ACC112 (cell line): ENCODE results near the gene SASH3.
"Not testable (repeated sequence)": the region's sequence is repeated elsewhere in the genome, so short reads cannot be mapped to it uniquely, and the experiment has no call there.

Experiments used
- H2AFZ ChIP-seq: fragments of 200-600 bp; sonication (generic); one replicate; pipeline ENCODE4 v1.6.0; 2017; ENCODE audit warnings: antibody characterized with exemption, low read length; ENCODE audit not compliant: unreplicated experiment
- H3K27ac ChIP-seq: fragments of 200-600 bp; sonication (generic); 2 replicates; pipeline ENCODE4 v1.5.1; 2014; ENCODE audit warnings: low read depth, mild to moderate bottlenecking, antibody characterized with exemption, low read length, moderate library complexity
- H3K27me3 ChIP-seq: fragments of 200-600 bp; sonication (generic); 2 replicates; pipeline ENCODE4 v1.6.1; 2014; ENCODE audit warnings: mild to moderate bottlenecking, antibody characterized with exemption, low read length, moderate library complexity, mixed read lengths; ENCODE audit not compliant: insufficient read depth
- H3K36me3 ChIP-seq: fragments of 200-600 bp; sonication (generic); 2 replicates; pipeline ENCODE4 v1.6.1; 2016; ENCODE audit warnings: mild to moderate bottlenecking, antibody characterized with exemption, low read length, moderate library complexity, mixed read lengths; ENCODE audit not compliant: insufficient read depth
- H3K4me1 ChIP-seq: fragments of 200-600 bp; sonication (generic); one replicate; pipeline ENCODE4 v1.6.1; 2016; ENCODE audit warnings: low read length, mixed read lengths; ENCODE audit not compliant: insufficient read depth, unreplicated experiment, control insufficient read depth
- H3K4me3 ChIP-seq: fragments of 200-600 bp; sonication (generic); 2 replicates; pipeline ENCODE4 v1.5.1; 2014; ENCODE audit warnings: mild to moderate bottlenecking, low read depth, low read length
- H3K79me2 ChIP-seq: fragments of 200-600 bp; sonication (generic); one replicate; pipeline ENCODE4 v1.6.0; 2016; ENCODE audit warnings: low read length; ENCODE audit not compliant: control insufficient read depth, unreplicated experiment, insufficient read depth

The SASH3 gene

DNA sequence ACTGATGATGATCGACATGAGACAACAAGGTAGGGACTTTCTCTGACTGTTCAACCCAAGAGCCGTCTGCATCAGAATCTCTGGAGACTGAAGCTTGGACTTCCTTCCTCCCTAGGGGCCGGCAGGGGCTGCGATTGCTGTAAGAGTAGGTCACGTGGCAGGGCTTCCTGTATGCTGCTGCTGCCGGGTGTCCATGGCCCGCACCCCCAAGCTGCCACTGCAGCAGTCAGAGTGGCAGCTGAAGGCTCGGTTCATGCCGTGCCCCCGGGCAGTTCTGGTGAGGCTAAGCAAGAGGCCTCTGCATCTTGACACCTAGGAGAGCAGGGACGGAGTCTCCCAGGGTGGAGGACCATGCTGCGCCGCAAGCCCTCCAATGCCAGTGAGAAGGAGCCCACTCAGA lies at the start of gene SASH3:
Gene SASH3 (plus strand): TSS at position 203 of the 400 bp plus-strand sequence. CDS start 149 bp downstream, at position 352.
- no peak within 1 kb of the TSS for H2AFZ ChIP-seq
- no peaks in the 10 kb centered on the region for H3K27me3 ChIP-seq
- no peak within 1 kb of the TSS for H3K4me3 ChIP-seq
- H3K4me1 ChIP-seq, result no peaks in the 10 kb centered on the region
- H3K27ac ChIP-seq, result no peak within 1 kb of the TSS
- H3K36me3 ChIP-seq, result no peaks in the 10 kb centered on the region
- H3K79me2 ChIP-seq, result no peaks in the 10 kb centered on the region

DNA sequence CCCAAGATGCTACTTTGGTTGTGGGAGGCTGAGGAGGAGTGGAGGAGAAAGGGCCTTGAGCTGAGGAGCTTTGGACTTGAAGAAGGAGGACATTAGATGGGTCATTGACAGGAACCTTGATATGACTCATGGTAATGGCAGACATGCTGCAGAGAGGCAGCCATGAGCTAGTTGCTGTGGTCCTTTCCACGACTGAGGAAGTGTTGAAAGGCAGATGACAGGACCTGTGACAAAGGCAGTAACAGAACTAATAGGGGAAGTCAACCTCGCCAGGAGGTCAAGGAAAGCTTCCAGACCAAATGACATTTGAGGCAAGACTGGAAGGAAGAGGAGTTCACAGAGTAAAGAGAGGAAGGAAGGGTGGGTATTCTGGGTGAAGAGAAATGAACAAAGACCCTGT lies 48.5 kb upstream of the SASH3 start:
- Histone ChIP-seq H3K4me3 (no peak overlapping the region), H3K79me2 (no peaks in the 10 kb centered on the region), H3K4me1 (no peaks in the 10 kb centered on the region), H3K27ac (no peak overlapping the region), H3K36me3 (no peaks in the 10 kb centered on the region), H3K27me3 (no peaks in the 10 kb centered on the region), H2AFZ (no peak overlapping the region)

DNA sequence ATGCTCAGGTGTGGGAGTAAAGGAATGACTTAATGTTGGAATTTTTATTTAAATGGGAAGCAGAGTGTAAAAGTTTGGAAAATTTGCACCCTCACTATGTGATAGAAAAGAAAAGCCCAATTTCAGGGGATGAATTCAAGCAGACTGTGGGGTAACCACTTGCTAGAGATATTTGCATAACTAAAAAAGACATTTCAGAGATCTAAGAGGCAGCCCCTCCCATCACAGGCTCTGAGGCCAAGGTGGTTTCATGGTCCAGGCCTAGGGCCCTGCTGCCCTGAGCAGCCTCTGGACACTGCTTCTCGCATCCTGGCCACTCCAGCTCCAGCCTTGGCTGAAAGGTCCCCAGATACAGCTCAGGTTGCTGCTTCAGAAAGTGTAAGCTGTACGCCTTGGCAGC lies 46.9 kb upstream of the SASH3 start:
- Histone ChIP-seq H3K27me3 (no peaks in the 10 kb centered on the region), H2AFZ (no peak overlapping the region), H3K4me3 (no peak overlapping the region), H3K4me1 (peaks cover 3% of the 10 kb centered on the region), H3K27ac (no peak overlapping the region), H3K36me3 (no peaks in the 10 kb centered on the region), H3K79me2 (no peaks in the 10 kb centered on the region)

DNA sequence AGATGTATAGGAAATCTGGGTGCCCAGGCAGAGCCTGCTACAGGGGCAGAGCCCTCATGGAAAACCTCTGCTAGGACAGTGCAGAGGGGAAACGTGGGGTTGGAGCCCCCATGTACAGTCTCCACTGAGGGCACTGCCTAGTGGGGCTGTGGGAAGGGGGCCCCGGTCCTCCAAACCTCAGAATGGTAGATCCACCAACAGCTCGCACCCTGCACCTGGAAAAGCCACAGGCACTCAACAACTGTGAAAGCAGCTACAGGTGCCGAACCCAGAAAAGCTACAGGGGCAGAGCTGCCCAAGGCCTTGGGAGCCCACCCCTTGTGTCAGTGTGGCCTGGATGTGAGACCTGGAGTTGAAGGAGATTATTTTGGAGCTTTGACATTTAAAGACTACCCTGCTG lies 46.4 kb upstream of the SASH3 start:
- Histone ChIP-seq H3K4me1 (peaks cover 7% of the 10 kb centered on the region), H2AFZ (no peak overlapping the region), H3K27ac (no peak overlapping the region), H3K79me2 (no peaks in the 10 kb centered on the region), H3K27me3 (no peaks in the 10 kb centered on the region), H3K36me3 (no peaks in the 10 kb centered on the region), H3K4me3 (no peak overlapping the region)

DNA sequence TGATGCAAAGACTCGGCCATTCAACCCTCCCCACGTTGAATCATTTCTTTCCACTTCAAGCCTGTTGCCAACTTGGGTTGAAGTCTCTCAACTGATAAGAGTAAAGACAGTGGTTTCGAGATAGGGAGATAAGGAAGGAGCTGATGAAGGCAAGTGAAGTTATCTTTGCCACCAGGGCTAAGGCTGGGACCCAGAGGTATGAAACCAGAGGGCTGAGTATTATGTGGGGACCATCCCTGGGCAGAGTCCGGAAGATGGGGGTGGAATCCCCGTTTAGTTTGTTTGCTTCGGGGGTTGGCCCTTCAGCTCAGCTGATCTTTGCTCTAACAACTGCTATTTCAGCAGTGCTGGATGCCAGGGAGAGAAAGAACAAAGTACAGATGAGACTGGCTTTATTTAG lies 43.3 kb upstream of the SASH3 start:
- peaks cover 8% of the 10 kb centered on the region for H3K4me1 ChIP-seq
- H3K27ac ChIP-seq, result no peak overlapping the region
- no peaks in the 10 kb centered on the region for H3K79me2 ChIP-seq
- no peak overlapping the region for H2AFZ ChIP-seq
- no peaks in the 10 kb centered on the region for H3K36me3 ChIP-seq
- no peaks in the 10 kb centered on the region for H3K27me3 ChIP-seq
- H3K4me3 ChIP-seq, result no peak overlapping the region

DNA sequence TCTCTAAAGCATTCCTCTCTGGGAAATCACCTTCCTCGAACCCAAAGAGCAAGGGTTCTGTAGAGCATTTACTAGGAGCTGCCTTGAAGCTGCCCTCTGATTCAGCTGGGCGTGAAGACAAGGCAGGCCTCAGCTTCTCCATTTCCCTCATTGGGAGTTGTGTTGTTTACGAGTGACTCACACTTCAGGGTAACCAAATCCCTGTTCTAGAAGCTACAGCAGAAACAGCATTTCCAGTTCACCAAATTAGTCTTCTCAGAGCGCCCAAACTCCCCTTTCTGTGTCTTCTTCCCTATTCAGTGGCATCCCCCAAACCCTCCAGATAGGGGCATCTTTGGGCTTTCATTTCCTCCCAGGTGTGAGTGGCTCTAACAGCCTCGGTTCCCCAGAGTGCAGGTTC lies 41.8 kb upstream of the SASH3 start:
- Histone ChIP-seq H2AFZ (peak overlapping the region; percentile 50), H3K79me2 (no peaks in the 10 kb centered on the region), H3K4me1 (peaks cover 8% of the 10 kb centered on the region), H3K4me3 (no peak overlapping the region), H3K27me3 (no peaks in the 10 kb centered on the region), H3K27ac (no peak overlapping the region), H3K36me3 (no peaks in the 10 kb centered on the region)

DNA sequence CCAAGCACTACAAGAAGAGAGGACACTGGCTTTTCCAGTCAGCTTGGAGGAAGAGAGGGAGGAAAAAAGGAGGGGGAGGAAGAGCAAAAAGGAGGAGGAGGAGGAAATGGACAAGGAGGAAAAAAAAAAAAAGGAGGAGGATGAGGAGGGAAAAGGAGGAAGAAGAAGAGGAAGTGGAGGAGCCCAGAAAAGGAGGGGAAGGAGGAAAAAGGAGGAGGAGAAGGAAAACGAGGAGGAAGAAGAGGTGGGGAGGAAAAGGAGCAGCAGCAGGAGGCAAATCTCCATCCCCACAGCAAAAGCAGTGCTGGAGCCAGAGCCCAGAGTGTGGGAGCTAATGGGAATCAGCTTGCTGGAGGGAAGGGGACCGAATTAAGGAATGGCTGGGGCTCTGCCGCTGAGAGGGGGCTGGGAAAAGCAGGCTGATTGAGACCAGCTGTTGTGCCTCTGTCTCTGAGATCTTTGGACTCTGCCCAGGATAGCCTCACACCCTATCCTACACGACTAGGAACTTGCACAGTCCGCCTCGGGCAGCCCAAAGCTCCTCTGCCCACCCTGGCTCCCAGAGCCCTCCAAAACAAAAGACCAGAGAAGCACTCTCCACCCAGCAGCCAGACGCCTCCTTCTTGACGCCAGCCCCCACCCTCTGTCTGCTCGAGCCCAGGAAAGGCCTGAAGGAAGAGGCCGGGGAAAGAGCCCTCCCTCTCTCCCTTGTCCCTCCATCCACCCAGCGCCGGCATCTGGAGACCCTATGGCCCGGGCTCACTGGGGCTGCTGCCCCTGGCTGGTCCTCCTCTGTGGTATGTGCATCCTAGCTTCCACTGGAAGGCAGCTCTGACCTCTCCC lies 41.1 kb upstream of the SASH3 start, which contains the start of gene XPNPEP2:
Gene XPNPEP2 (plus strand): TSS at position 514 of the 843 bp plus-strand sequence. CDS start 235 bp downstream, at position 749.
- Histone ChIP-seq H3K27me3 (no peaks in the 10 kb centered on the region), H3K4me3 (no peak within 1 kb of the TSS), H3K79me2 (no peaks in the 10 kb centered on the region), H2AFZ (peak within 1 kb of the TSS; percentile 50), H3K27ac (no peak within 1 kb of the TSS), H3K36me3 (no peaks in the 10 kb centered on the region), H3K4me1 (peaks cover 8% of the 10 kb centered on the region)

DNA sequence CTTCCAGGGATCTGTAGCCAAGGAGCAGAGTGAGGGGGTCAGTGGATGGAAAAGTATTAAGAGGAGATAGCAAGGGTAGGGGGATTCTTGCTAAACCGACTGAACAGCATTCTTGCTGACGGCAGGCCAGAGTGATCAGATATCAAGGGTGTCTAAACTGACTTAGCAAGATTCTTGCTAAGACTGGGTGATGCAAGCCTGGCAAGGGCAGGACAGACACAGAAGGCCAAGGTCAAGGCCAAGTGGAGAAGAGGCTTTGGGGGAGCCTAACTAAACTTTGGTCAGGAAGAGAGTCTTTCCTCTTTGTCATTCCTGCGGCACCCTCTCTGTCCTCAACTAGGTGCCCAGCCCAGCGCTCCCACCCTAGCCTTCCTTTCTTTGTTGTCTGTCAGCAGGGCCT lies 40.2 kb upstream of the SASH3 start:
- Histone ChIP-seq H3K36me3 (no peaks in the 10 kb centered on the region), H3K27ac (no peak overlapping the region), H3K4me3 (no peak overlapping the region), H3K4me1 (peaks cover 8% of the 10 kb centered on the region), H2AFZ (no peak overlapping the region), H3K27me3 (no peaks in the 10 kb centered on the region), H3K79me2 (no peaks in the 10 kb centered on the region)

DNA sequence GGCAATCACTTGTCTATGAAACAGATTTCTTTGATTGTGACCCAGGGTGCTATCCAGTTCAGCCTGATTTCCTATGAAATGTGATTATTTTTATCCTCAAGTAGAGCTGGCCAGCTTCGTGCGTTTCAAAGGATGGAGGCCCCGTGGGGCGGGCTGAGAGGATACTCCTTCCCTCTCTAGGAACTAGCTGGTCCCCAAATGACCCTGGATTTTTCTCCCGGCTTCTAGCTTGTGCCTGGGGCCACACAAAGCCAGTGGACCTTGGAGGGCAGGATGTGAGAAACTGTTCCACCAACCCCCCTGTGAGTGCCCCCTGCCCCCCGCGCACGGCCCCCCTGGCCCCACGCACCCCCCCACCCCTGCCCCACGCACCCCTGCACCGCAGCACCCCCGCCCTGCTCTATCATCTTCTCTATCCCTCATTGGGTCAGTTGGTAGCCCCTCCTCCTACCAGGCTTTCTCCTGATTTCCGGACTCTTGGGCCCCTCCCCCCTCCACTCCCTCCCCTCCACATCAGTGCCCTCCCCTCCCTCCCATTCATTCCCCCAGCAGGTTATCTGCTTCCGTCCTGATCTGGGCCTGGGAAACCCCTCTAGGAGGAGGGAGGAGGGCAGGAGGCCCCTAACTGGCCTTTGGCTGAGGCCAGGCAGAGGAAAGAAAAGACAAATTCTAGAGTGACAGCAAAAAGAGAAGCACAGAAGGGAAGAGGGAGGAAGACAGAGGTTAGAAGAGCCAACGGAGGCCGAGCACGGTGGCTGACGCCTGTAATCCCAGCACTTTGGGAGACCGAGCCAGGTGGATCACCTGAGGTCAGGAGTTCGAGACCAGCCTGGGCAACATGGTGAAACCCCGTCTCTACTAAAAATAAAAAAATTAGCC lies 37.6 kb upstream of the SASH3 start:
- no peaks in the 10 kb centered on the region for H3K79me2 ChIP-seq

DNA sequence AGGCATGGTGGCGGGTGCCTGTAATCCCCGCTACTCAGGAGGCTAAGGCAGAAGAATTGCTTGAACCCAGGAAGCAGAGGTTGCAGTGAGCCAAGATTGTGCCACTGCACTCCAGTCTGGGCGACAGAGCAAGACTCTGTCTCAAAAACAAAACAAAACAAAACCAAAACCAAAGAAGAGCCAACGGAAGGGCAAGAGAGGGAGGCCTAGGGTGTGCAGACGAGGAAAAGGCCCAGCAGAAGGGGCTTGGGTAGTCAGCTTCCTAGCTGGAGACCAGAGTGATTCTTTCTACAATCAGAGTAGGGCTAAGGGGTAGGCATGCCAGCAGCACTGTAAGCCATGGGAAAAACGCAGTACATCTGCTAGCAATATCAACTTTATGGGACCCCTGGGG lies 37.0 kb upstream of the SASH3 start:
- H2AFZ ChIP-seq, H3K4me3 ChIP-seq: not testable (repeated sequence)
- H3K4me1 ChIP-seq, result peaks cover 13% of the 10 kb centered on the region

More for the DNA sequence above, 37.6 kb upstream of the SASH3 start:
- Histone ChIP-seq H3K27me3 (no peaks in the 10 kb centered on the region), H3K4me1 (peaks cover 9% of the 10 kb centered on the region), H3K4me3 (no peak overlapping the region), H3K27ac (no peak overlapping the region), H3K36me3 (no peaks in the 10 kb centered on the region), H2AFZ (no peak overlapping the region)

More for the DNA sequence above, 37.0 kb upstream of the SASH3 start:
- H3K27me3 ChIP-seq, H3K27ac ChIP-seq, H3K36me3 ChIP-seq, H3K79me2 ChIP-seq: not testable (repeated sequence)
